22Rv1 (cell line): Measurements from ENCODE around the gene CCDC80.

Source experiments
- ZFX ChIP-seq: fragments of 450-650 bp; IDR thresholded peaks from 2 replicates; pipeline ENCODE4 v1.6.1; 2017; ENCODE audit warnings: antibody characterized with exemption, borderline replicate concordance
- TF ChIP-seq, protein P1 (sequence below): fragments of 450-650 bp; IDR thresholded peaks from 2 replicates; pipeline ENCODE4 v1.5.1; 2017; ENCODE audit warnings: mild to moderate bottlenecking

GRCh38 chr3:112671930-112672715, 31.2 kb upstream of the CCDC80 start:
- TF ChIP-seq, protein P1, sequence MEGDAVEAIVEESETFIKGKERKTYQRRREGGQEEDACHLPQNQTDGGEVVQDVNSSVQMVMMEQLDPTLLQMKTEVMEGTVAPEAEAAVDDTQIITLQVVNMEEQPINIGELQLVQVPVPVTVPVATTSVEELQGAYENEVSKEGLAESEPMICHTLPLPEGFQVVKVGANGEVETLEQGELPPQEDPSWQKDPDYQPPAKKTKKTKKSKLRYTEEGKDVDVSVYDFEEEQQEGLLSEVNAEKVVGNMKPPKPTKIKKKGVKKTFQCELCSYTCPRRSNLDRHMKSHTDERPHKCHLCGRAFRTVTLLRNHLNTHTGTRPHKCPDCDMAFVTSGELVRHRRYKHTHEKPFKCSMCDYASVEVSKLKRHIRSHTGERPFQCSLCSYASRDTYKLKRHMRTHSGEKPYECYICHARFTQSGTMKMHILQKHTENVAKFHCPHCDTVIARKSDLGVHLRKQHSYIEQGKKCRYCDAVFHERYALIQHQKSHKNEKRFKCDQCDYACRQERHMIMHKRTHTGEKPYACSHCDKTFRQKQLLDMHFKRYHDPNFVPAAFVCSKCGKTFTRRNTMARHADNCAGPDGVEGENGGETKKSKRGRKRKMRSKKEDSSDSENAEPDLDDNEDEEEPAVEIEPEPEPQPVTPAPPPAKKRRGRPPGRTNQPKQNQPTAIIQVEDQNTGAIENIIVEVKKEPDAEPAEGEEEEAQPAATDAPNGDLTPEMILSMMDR, result no peak
- TF ChIP-seq ZFX, result no peak
